Activated gamma-delta T cell treated with Interleukin-2 at 50 U/mL for 16 hours (primary cell): ENCODE data around the gene BHLHE23.
"Not testable (repeated sequence)": the region's sequence is repeated elsewhere in the genome, so short reads cannot be mapped to it uniquely, and the experiment has no call there.

Experiments
- DNase-seq: peaks from one replicate; pipeline ENCODE4 v3.0.0-alpha.2; 2020

The BHLHE23 gene

GRCh38 chr20:63042448-63043071 is 35.8 kb upstream of the BHLHE23 start:
- no peak for DNase-seq

GRCh38 chr20:63041776-63042175 is 35.0 kb upstream of the BHLHE23 start:
- DNase-seq, result no peak

- DNase-seq, result no peak
Observed at GRCh38 chr20:63037669-63038268, 31.0 kb upstream of the BHLHE23 start.

- no peak for DNase-seq
Observed at GRCh38 chr20:63036291-63036690, 29.5 kb upstream of the BHLHE23 start.

GRCh38 chr20:63035603-63036185 is 28.9 kb upstream of the BHLHE23 start:
- DNase-seq, result no peak

GRCh38 chr20:63034710-63035602 is 28.2 kb upstream of the BHLHE23 start:
- not testable (repeated sequence) for DNase-seq

- DNase-seq, result no peak
Observed at GRCh38 chr20:63033794-63034709, 27.3 kb upstream of the BHLHE23 start.

GRCh38 chr20:63032861-63033793 is 26.4 kb upstream of the BHLHE23 start:
- no peak for DNase-seq

- no peak for DNase-seq
Observed at GRCh38 chr20:63032026-63032800, 25.4 kb upstream of the BHLHE23 start.

GRCh38 chr20:63031251-63032014 is 24.7 kb upstream of the BHLHE23 start:
- DNase-seq, result no peak

GRCh38 chr20:63029358-63030121 is 22.8 kb upstream of the BHLHE23 start:
- DNase-seq, result no peak

GRCh38 chr20:63028461-63028921 is 21.7 kb upstream of the BHLHE23 start:
- no peak for DNase-seq

GRCh38 chr20:63027922-63028389 is 21.2 kb upstream of the BHLHE23 start:
- DNase-seq, result no peak

- DNase-seq, result no peak
Observed at GRCh38 chr20:63027221-63027921, 20.6 kb upstream of the BHLHE23 start.

- no peak for DNase-seq
Observed at GRCh38 chr20:63026582-63027165, 19.9 kb upstream of the BHLHE23 start.

GRCh38 chr20:63025534-63026331 is 19.0 kb upstream of the BHLHE23 start:
- no peak for DNase-seq
